ENCODE measurements around the gene ONECUT3.

The ONECUT3 gene

DNA sequence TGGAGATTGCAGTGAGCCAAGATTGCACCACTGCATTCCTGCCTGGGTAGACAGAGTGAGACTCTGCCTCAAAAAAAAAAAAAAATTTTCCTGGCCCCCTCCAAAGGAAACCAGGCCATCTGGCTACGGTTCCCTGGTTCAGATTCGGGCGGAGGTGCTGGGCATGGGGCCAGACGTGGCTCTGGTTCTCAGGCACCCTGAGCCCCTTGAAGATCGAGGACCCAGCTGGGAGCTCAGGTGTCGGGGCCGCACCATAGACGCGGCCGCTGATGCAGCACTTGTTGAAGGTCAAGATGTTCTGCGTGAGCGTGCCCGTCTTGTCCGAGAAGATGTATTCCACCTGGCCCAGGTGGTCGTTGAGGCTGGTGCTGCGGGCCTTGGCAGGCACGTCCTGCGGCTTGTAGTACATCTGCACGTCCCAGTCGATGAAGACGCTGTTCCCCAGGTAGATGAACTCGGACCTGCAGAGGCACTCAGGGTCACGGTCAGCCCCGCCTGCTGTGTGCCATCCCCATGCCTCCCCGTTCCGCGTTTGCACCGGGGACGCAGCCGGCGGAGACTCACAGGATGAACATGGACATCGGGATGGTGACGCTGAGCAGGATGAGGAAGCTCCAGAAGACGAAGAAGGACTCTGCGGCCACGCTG is 46.5 kb downstream of the ONECUT3 start:
- no peak for DNase-seq

DNA sequence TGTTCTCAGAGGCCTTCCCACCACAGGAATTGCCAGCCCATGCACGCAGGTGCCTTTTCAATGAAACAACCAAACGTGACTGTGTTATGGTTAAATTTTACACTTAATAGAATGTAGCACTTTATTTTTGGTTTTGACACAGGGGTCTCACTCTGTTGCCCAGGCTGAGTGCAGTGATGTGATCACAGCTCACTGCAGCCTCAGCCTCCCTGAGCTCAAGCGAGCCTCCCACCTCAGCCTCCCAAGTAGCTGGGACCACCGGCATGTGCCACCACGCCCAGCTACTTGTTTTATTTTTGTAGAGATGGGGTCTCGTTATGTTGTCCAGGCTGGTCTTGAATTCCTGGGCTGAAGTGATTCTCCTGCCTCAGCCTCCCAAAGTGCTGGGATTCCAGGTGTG is 51.6 kb downstream of the ONECUT3 start:
- DNase-seq = no peak

DNA sequence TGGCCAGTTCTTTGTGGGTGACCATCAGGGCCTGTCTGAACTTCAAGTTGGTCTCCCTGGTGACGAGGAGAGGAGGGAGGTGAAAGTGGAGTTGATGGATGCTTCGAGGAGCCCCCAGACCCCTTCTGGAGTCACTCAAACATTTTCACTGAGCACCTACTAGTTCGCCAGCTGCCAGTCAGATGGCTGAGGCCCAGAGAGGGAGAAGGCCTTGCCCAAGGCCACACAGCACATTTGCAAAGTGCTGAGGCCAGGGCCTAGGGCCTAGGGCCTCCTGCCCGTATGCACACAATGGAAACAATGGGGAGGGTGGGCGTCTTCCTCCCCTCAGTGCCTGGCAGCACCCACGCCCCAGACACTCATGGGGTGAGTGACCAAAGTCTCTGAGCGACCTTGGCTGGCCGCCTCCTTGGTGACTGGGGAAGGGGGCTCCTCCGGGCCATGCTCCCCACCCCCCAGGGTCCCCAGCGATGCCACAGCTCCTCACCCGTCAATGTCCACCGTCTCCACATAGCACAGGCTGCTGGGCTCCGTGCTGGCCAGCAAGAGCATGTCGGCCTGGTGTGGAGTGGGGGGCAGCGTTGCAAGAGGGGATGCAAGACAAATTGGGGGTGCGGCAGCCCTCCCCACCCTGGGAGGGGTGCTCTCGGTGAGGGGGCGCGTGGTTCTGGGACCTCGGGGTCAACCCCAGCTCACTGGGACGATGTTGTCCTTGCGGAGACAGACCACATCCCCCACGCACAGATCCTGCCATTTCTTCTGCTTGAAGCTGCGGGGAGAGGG is 52.3 kb downstream of the ONECUT3 start:
- no peak for DNase-seq

DNA sequence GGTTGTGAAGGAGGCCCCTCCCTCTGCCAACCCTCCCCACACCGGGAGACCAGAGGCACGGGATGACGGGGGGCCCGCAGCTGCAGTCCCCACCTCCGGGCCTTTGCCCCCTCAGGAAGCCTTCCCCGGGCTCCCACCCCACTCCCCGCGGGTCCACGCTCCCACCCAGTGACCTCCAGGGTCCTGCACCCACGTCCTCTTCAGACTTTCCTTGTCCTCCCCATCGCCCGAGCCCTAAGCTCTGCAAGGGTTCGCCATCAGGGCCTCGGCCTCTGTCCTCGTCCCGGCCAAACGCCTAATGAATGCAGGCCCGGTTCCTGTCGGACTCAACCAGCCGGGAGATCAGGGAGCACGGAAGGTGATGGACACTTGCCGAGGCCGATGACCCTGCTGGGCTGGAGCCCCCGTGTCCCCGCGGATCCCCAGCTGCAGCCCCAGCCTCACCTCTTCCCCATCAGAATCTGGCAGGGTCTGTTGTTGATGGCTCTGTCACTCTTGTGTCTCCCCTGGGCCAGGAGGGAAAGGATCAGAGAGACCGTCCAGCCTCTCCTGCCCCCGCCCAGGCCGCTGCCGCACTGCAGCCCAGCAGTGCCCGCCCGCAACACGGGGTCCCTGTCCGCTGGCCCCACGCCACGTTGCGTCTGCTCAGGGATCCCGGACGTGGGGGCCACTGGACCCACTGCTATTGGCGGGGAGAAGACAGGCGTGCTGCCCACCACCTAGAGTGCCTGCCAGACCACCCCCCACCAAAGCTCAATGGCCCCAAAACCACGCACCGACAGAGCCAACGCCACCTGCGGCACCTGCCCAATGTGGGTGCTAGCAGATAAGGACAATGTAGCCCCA is 53.1 kb downstream of the ONECUT3 start:
- no peak for DNase-seq

DNA sequence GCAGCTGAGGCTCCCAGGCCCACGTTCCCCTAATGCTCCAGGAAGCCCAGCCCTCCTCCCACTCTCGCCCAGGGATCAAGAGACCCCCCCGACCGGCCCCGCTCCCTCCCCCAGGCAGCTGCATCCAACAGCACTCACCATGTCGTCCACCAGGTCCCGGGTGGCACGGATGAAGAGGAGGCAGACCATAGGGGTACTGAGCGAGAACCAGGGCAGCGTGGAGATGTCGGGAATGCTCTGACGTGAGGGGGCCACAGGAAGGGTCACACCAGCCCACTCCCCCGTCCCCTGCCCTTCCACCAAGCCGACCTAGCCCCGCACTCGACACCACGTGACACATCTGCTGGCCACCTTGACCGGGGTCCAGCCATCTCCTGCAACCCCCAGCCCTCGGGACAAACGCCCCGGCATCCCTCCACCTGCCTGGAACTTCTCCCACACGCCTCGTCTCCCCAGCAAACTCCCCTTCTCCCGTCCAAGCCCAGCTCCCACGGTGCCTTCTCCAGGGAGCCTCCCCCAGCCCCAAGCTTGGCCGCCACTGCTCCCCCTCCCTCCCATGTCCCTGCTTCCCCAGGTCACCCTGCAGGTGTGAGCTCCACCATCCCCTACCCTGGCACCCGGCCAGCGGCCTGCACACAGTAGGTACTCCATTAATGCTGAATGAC is 53.9 kb downstream of the ONECUT3 start:
- DNase-seq = no peak

DNA sequence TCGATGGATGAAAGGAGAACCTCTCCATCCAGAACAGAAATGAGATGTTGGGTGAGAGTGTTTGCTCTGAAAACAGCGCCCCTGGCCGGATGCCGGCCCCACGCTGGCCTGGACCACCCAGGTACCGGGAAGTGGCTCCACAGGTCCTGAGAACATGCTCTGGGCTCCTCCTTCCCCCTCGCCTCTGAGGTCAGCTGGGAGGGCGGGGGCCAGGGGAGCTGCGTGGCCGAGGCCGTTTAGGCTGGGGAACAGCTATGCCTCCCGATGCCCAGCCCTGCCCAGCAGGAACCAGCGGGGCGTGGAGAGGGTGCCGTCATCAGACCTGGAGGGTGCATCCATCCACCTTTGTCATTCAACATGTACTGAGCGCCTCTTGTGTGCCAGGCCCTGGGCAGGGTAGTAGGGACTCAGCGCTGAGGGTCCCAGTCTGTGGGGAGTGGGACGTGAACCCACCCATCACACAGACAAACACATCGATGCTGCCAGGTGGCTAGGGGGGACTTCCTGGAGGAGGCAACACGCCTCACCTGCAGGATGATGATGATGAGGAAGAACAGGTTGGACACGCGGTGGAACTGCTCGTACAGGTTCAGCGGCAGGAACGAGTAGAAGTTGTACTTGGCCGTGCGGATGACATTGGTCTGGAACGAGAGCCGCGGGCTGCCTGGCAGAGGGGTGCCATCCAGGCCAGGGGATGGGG is 54.5 kb downstream of the ONECUT3 start:
- no peak for DNase-seq

DNA sequence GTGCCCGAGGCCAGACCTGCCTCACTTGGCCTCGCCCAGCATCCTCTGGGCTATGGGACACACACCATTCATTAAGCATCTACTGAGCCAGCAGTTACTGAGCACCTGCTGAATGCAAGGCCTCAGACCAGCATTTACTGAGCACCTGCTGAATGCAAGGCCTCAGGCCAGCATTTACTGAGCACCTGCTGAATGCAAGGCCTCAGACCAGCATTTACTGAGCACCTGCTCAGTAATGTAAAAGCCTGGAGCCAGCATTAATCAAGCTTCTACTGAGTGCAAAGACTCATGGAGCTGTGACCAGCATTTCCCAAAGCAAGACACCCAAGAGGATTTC is 55.1 kb downstream of the ONECUT3 start:
- DNase-seq = no peak

DNA sequence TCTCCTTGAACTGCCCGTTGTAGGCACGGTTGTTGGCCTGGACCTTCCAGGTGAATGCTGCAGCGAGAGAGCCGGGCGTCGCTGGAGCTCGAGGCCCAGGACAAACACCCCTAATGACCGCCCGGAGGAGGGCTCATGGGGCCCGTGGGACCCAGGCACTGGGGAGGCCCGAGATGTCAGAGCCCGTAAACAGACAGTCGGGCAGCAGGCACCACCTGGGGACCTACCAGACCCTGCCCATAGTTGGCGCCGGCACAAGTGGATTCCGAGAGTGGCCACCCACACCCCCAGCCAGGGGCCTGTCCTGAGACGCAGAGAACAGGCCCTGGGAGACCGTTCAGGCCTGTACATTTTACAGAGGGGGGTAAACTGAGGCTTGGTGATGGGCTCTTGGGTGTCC is 56.4 kb downstream of the ONECUT3 start:
- no peak for DNase-seq

DNA sequence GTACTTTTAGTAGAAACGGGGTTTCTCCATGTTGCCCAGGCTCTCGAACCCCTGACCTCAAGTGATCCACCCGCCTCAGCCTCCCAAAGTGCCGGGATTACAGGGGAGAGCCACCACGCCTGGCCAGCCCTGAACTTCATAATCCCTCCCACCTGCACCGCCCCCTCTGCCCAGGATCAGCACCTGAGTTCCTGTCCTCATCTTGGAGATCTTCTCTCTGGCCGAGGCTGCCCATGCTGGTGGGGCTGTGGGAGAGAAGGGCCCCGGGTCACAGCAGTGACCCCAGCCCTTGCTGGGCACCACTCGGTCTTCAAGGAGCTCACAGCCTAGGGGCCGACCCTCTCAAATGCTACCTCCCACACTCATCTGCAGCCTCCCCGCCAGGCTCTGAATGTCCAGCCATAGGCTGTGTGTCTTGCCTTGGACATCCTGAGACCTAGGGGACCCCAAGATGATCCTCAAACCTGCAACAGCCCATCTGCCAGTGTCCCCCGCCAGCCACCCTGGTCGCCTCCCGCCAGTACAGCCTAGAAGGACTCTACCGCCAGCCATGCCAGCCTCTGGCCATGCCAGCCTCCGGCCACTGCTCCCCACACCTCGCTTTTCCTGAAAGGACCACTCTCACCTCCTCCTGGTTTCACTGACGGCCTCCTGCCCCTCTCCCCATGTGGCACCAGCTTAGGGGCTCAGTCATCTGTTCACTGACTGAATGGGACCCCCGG is 57.3 kb downstream of the ONECUT3 start:
- no peak for DNase-seq

DNA sequence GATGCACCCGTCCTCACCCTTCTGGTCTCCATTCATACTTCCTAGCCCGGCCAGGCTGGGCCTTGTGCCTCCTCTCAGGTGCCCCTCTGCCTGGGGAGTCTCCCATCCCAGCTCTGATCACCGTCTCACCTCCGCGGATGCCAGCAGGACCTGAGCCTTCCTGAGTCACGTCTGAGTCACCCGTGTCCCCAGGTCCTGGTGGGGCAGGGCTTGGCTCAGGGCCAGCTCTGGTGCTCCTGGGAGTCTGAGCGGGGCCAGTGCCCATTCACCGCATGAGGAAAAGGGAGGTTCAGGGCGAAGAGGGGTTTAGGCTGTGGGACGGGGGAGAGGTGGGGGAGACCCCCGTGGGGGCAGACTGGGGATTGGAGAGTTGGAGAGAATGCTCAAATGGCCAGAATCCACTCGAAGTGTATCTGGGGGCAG is 58.2 kb downstream of the ONECUT3 start:
- peak; percentile 70 for DNase-seq

DNA sequence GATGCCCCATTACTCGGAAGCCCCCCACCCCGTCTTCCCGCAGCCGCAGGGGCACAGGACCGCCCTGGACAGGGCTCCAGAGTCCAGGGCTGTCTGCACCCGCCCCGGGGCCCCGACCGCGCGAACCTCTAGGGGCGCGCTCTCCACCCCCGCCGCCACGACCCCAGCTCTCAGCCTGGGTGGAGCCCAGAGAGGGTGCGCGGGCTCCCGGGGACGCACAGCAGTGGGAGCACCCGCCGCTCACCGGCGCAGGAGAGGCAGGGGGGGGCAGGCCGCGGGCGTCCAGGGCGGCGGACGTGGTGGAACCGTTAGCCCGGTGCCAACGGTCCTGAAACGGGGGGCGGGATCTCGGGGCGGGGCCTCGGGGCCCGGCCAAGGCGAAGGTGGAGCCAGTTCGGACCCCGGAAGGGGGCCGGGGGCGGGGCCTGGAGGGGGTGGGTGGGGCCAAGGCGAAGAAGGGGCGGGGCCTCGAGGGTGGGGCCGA is 58.7 kb downstream of the ONECUT3 start, which contains the start of gene ATP8B3:
ATP8B3 (minus strand) TSS at position 335 of the 484 bp plus-strand sequence. CDS start 540 bp downstream, outside the sequence.
- DNase-seq = no peak

DNA sequence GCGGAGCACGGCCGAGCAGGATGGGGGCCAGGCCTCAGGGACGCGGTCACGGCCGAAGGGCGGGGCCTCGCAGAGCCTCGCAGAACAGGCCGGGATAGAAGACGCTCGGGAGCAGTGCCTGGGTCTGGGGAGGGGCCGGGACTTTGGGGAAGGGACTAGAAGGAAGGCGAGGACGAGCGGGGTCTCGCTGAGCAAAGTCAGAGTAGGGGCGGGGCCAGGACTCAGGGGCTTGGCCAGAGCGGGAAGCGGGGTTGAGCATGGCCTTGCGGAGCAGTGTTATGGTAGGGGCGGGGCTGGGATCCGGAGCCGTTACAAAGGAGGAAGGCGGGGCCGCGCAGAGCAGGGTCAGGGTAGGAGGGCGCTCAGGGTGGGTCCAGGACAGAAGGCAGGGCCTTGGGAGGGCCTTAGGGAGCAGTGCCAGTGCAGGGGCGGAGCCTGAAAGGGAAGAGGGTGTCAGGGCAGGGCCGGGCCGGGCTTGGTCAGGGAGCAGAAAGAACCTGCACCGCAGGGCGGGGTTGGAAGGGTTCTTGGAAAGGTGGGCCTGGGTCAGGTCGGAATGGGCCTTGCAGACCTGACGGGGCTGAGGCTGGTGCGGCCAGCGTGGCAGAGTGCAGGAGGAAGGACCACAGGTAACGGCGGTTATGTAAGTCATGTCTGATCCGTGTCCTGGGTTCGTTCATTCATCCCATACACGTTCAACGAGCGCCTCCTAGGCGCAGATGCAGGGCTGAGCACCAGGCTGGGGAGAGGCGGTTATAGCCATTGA is 59.3 kb downstream of the ONECUT3 start:
- DNase-seq = peak; percentile 91

DNA sequence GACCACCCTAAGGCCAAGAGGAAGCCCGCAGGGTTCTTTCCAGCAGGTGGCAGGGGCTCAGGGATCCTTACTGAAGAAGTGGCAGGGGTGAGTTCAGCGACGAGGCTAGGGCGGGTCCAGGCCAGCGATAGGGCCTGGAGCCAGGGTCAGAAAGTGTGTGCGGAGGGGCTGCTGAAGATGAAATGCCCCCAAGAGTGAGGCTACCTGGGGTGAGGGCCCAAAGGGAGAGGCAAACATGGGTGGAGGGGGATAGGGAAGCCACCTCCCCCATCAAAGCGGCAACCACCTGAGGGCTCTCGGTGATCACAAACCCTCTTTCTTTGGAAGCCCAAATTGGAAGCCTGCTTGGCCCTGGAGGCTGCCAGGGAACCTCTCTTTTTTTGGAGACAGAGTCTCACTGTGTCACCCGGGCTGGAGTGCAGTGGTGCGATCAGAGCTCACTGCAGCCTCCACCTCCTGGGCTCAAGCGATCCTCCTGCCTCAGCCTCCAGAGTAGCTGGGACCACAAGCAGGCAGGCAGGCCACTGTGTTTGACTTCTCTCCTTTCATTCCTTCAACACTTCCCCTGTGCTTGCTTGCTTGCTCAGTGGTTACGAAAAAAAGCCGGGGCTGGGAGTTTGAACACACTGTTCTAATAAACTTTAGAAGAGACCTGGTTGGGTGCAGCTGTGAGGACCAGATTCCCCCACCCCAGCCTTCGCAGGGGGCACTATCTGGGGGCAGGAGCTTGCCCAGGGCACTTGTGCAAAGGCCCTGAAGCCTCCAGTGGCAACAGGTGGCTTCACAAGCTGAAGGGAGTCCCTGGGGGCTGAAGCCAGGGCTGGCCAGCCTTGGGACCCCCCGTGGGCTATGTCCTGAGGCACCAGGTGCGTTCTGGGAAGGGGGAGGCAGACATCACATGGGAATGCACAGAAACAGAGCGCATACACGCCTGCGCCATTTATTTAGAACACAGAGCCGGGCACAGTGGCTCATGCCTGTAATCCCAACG is 60.2 kb downstream of the ONECUT3 start:
- DNase-seq = no peak

DNA sequence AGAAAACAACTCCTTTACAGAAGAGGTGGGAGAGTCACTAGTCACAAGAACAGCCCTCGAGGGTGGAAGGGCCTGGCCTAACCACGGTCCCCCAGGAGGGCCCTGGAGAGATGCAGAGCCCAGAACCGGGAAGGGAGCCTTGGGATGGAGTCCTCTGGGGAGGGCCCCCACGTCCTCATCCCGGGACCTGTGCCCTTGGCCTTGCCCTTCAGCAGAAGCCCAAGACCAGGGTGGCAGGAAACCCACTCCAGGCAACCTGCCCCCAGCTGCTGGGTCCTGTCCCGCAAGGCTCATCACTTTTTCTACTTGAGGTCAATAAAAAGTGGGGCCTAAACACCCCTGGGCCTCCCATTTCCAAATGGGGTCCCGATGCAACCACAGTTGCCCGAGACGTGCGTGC is 61.1 kb downstream of the ONECUT3 start:
- no peak for DNase-seq

DNA sequence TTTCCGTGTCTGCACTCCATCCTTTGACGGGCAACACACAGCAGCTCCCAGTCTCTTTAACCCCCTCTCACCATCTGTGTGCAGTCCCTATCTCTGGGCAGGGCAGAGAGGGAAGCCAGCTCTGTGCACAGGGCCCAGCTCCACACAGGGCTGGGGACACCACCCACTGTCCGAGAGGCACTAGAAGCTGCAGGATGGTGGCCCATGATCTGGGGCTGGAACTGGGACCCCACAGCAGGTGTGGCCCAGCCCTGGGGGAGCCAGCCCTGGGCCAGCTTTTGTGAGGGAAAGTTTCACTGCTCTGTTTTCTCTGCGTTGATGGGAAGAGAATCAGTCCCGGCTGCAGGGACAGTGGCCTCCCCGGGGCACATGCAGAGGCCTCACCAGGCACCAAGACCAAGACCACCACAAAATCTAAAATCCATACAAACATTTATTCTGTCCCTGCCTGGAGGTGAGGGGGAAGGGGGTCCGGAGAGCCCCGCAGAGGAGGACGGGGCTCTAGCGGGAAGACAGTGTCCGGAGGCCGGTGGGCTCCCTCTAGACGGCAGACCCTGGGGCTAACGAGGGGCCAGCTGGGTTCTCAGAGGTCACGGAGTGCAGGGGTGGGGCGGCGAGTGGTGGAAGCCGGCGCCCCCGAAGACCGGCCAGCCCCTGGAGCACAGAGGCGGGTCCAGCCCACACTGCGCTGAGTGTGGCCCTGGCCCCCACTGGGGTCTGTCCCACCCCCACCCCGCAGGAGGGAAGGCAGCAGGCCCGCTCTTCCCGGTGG is 61.7 kb downstream of the ONECUT3 start:
- no peak for DNase-seq

DNA sequence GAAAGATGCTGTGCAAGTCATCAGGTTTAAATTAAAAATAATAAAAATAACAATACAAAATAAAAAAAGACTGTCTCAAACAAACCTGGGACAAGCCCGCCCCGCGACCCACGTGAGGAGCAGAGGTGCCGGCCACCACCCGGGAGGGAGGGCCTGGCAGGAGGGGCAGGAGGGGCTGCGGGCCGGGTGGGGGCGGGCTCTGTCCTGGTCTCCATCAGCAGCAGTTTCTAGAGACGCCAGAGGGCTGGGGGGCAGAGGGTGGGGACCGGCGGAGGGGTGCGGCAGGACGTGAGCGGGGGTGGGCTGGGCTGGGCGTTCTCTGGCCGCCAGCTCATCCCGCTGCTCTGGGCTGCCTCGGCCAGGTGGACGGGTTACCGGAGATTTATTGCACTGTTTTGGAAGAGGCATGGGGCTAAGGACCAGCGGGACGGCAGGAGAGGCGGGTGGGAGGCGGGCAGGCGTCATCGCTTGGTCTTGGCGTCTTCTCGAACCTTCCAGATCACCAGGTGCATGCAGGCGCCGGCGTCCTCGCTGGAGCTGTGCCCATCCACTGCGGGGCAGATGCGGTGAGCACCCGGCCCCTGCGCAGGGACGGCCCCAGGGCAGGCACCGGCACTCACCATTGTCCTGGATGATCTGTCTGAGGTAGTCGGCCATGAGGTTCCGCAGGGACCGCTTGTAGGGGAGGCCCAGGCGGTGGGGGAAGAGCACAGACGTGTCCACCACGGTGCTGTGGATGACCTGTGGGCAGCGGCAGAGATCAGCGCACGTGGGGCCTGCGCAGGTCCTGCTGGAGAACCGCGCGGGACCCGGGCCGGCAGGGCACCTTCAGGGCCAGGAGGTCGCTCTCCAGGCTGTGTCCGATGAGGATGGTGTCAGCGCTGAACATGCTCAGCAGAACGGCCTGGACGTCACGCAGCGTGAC is 62.6 kb downstream of the ONECUT3 start:
- no peak for DNase-seq

DNA sequence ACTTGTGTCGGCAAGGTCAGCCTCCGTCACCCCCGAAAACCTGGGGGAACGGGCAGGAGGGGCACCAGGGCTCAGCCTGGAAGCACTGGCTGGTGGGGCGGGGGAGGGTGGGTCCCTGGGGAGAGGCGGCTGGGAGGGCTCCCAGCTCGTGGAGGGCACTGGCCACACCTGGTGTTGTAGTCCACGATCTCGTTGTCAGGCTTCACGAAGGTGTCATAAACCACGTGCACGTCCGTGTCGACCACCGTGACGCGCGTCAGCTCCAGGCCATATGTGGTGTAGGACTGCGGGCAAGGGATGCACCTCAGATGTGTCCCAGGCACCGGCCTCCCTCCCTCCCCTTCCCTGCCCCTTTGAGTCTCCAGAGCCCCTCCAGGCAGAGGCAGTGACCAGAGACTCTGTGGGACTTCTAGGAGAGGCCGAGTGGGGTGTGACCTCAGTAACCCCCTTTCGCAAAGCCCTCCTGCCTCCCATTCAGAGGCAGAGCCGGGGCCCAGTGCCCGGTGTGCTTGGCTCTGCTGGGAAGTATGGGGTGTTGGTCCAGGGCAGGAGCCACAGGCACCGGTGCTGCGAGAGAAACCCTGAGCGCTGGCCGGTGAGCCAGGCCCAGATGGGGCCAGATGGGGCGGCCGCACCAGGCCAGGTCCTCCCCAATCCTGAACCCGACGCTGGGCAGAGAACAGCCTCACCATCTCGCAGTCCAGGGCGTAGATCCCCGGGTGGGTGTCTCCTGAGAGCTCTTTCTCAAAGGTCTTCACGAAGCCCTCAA is 63.4 kb downstream of the ONECUT3 start:
- no peak for DNase-seq

All from stimulated activated CD8-positive, alpha-beta memory T cell treated with anti-CD3 and anti-CD28 coated beads, Interleukin-4, amount 100 ng/mL, for 48 hours (primary cell).